ENCODE measurements around the gene LIMK1.
"Not testable (repeated sequence)": the region's sequence is repeated elsewhere in the genome, so short reads cannot be mapped to it uniquely, and the experiment has no call there.

Gene LIMK1

DNA sequence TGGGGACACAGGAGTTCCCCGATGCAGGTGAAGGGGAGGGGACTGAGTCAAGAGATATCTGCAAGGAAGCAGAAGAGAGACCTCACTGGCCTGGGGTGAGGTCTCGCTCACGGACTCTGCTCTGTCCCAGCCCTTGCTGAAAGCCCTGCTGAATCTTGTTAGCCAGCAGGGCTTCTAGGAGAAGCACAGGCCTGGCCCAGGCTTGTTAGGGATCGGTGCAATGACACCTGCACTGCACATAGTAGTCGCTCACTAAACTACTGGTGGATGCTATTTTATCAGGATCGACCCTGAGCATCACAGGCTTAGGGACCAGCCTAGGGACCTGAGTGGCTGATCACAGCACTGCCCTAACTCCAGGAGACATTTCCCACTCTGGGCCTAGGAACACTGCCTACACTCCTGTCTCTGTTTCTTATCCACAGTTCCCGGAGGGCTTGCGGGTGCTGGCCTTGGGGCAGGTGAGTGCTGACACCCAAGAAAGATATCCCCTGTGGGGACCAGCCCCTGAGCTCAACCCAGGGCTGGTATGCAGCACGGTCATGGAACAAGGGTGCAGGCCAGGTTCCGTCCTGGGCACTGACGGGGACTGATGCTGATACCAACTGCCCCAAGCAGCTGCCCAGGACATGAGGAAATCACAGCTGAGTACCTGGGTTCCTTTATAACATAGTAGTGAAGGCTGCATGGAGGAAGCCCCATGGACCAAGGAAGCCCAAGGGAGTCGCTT is 42.6 kb upstream of the LIMK1 start:
- Histone ChIP-seq H3K4me3 (ENCODE audit: low read depth in 1 of 2, low read length in 1 of 2) (no peak overlapping the region), H3K4me1 (ENCODE audit: control insufficient read depth in 1 of 2, insufficient read depth in 1 of 2, low read depth in 1 of 2, low read length in 1 of 2) (no peaks in the 10 kb centered on the region), H3K27me3 (no peaks in the 10 kb centered on the region), H3K9me3 (no peaks in the 10 kb centered on the region), H3K27ac (no peak overlapping the region), H3K36me3 (no peaks in the 10 kb centered on the region)
- TF ChIP-seq, protein P1, sequence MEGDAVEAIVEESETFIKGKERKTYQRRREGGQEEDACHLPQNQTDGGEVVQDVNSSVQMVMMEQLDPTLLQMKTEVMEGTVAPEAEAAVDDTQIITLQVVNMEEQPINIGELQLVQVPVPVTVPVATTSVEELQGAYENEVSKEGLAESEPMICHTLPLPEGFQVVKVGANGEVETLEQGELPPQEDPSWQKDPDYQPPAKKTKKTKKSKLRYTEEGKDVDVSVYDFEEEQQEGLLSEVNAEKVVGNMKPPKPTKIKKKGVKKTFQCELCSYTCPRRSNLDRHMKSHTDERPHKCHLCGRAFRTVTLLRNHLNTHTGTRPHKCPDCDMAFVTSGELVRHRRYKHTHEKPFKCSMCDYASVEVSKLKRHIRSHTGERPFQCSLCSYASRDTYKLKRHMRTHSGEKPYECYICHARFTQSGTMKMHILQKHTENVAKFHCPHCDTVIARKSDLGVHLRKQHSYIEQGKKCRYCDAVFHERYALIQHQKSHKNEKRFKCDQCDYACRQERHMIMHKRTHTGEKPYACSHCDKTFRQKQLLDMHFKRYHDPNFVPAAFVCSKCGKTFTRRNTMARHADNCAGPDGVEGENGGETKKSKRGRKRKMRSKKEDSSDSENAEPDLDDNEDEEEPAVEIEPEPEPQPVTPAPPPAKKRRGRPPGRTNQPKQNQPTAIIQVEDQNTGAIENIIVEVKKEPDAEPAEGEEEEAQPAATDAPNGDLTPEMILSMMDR (IDR thresholded peaks at IDR 0.05), result no peak

DNA sequence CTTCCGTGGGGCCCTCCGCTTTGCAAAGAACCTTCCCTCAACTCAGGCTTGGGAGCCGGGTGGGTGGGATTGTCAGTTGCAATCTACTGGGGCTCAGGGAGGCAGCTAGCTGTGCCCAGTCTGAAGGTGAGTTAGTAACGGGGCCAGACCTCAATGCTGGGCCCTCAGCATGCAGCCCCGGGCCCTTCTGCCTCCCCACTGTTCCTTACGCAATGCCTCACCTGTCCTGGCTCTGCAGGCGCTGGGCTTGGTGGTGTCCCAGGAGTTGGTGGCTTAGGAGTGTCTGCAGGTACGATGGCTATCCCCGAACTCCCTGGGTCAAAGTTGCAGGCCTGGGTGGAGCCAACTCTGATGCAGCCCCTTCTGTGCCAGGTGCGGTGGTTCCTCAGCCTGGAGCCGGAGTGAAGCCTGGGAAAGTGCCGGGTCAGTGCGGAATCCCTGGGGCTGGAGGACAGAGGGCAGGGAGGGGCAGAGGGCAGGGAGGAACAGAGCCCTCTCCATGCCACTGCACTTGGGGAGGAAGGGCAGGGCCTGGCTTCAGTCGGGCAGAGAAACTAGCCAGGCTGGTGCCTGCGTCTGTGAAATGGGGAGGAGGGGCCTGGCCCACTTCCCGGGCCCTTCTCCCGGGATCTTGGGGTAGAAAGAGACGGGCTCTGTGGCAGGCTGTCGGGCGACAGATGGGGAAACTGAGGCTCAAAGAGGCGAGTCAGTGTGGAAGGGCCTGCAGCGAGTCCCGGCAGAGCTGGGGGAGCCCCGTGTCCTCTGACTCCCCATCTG is 40.7 kb upstream of the LIMK1 start:
- H3K27ac ChIP-seq, result no peak overlapping the region
- H3K4me3 ChIP-seq (ENCODE audit: low read depth in 1 of 2, low read length in 1 of 2), result no peak overlapping the region
- no peaks in the 10 kb centered on the region for H3K4me1 ChIP-seq (ENCODE audit: control insufficient read depth in 1 of 2, insufficient read depth in 1 of 2, low read depth in 1 of 2, low read length in 1 of 2)
- no peaks in the 10 kb centered on the region for H3K27me3 ChIP-seq
- no peaks in the 10 kb centered on the region for H3K9me3 ChIP-seq
- TF ChIP-seq, protein P1 (IDR thresholded peaks at IDR 0.05), result no peak
- no peaks in the 10 kb centered on the region for H3K36me3 ChIP-seq

DNA sequence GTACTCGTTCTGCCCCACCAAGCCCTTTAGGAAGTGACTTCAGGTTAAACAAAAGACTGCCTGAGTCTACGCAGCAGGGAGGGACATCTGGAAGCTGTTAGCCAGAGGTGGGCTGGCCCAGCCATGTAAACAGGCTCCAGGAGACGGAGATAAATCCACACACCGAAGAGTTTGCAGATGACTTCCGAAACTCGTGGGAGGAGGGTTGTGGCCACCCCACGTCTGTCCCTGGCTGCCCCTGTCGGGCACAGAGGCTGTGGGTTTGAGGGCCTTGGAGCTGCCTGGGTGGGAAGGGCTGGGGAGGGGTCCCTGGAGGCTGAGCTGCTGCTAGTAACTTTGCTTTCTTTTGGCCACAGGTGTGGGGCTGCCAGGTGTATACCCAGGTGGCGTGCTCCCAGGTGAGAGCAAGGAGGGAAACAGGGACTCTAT is 40.1 kb upstream of the LIMK1 start:
- Histone ChIP-seq H3K27me3 (no peaks in the 10 kb centered on the region), H3K27ac (no peak overlapping the region), H3K9me3 (no peaks in the 10 kb centered on the region), H3K4me3 (ENCODE audit: low read depth in 1 of 2, low read length in 1 of 2) (no peak overlapping the region), H3K36me3 (no peaks in the 10 kb centered on the region), H3K4me1 (ENCODE audit: control insufficient read depth in 1 of 2, insufficient read depth in 1 of 2, low read depth in 1 of 2, low read length in 1 of 2) (no peaks in the 10 kb centered on the region)
- TF ChIP-seq, protein P1 (IDR thresholded peaks at IDR 0.05), result no peak

DNA sequence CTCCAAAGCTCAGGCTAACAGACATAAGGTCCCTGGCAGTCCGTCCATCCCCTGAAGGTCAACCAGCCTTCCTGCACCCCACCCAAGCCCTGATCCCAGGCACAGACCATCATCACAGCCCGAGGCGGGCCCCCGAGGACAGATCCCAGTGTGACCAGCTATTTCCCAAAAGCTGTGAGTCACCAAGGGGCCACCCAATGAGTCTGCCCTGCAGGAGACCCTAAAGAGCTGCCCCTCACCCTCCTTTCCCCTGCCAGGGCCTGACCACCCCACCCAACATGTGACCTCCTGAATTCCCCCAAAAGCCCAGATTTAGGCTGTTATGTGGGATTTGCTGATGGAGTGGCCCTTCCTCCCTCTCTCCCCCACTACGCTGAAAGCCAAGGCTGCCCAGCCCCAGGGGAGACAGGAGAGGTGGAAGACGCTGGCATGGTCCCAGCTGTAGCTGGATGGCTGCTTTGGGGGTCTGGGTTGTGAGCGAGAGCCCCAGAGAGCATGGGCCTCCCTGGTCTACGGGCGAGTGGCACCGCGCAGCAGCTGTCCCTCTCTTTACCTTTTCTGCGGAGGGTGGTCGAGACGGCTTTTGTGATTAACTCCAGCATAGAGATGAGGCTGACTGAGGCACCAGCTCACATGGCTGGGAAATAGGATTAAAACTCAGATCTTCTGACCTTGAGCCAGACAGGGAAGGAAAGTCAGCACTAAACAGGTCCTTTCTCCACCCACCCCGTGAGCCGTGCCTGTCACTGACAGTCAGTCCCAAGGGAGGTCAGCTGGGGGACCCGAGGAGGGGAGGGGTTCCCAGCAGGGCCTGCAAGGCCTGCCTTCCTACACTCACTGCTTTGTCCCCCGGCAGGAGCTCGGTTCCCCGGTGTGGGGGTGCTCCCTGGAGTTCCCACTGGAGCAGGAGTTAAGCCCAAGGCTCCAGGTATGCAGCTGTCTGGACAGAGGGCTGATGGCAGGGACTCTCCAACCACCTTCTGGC is 38.9 kb upstream of the LIMK1 start:
- no peaks in the 10 kb centered on the region for H3K4me1 ChIP-seq (ENCODE audit: control insufficient read depth in 1 of 2, insufficient read depth in 1 of 2, low read depth in 1 of 2, low read length in 1 of 2)
- H3K36me3 ChIP-seq, result no peaks in the 10 kb centered on the region
- H3K27me3 ChIP-seq, result no peaks in the 10 kb centered on the region
- TF ChIP-seq, protein P1 (IDR thresholded peaks at IDR 0.05), result no peak
- H3K4me3 ChIP-seq (ENCODE audit: low read depth in 1 of 2, low read length in 1 of 2), result no peak overlapping the region
- H3K27ac ChIP-seq, result no peak overlapping the region
- H3K9me3 ChIP-seq, result no peaks in the 10 kb centered on the region

DNA sequence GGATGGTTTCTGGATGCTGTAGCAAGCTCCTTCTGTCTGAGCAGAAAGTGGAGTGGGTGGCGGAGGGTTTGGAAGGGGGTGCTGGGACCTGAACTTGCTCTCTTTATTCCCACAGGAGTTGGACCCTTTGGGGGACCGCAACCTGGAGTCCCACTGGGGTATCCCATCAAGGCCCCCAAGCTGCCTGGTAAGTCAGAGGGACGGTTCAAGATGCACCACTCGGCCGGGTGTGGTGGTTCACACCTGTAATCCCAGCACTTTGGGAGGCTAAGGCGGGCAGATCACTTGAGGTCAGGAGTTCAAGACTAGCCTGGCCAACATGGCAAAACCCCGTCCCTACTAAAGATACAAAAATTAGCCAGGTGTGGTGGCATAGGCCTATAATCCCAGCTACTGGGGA is 37.0 kb upstream of the LIMK1 start:
- H3K4me3 ChIP-seq (ENCODE audit: low read depth in 1 of 2, low read length in 1 of 2); H3K27ac ChIP-seq; H3K9me3 ChIP-seq; H3K4me1 ChIP-seq (ENCODE audit: control insufficient read depth in 1 of 2, insufficient read depth in 1 of 2, low read depth in 1 of 2, low read length in 1 of 2); H3K27me3 ChIP-seq; H3K36me3 ChIP-seq: not testable (repeated sequence)

Data from neutrophil (primary cell).